Omental fat pad (tissue), 4 donors: ENCODE data around the gene ZDHHC14. TPM values are rescaled to one million over a fixed set of nuclear protein-coding genes. Genes with fewer than 3 reads are reported as not detected.

Experiments
- ATAC-seq: fragments of 150-250 bp; one replicate; pipeline ENCODE4 v1.9.1; 2016; ENCODE audit warnings: mild to moderate bottlenecking, moderate library complexity; ENCODE audit not compliant: low FRiP score
- DNase-seq: peaks from one replicate; pipeline ENCODE4 v3.0.0-alpha.2; 2019; ENCODE audit warnings: low spot score
- CTCF ChIP-seq, 3 donors: fragments of 450-650 bp; IDR thresholded peaks; one replicate each; pipeline ENCODE4 v1.5.1; 2016 to 2017; ENCODE audit warnings: antibody characterized with exemption in 3 of 3, mild to moderate bottlenecking in 3 of 3, moderate library complexity in 2 of 3
- total RNA-seq, 4 donors: library from RNA; depleted of rRNA; stranded (reverse); fragments of >200 nt; gene quantifications; one replicate each; pipeline ENCODE4 v1.1.0, GENCODE V29; 2016

The ZDHHC14 gene
- total RNA-seq, 4 donors from 2014 or later: 5.6 to 13.7 (median 6.9) TPM

- DNase-seq (no peak), ATAC-seq (no peak)
- no peak for TF ChIP-seq CTCF (IDR thresholded peaks at IDR 0.05)
These were observed 102.8 kb downstream of the ZDHHC14 start for GRCh38 chr6:157483770-157484169.

- no peak for ATAC-seq
- DNase-seq: no peak
- no peak for TF ChIP-seq CTCF (IDR thresholded peaks at IDR 0.05)
These were observed 103.2 kb downstream of the ZDHHC14 start for GRCh38 chr6:157484181-157484580.

GRCh38 chr6:157486572-157486971, 105.6 kb downstream of the ZDHHC14 start:
- no peak for TF ChIP-seq CTCF (IDR thresholded peaks at IDR 0.05)
- no peak for DNase-seq
- no peak for ATAC-seq

GRCh38 chr6:157487110-157487773, 106.3 kb downstream of the ZDHHC14 start:
- TF ChIP-seq CTCF (IDR thresholded peaks at IDR 0.05): no peak
- DNase-seq (no peak), ATAC-seq (no peak)

GRCh38 chr6:157488058-157488457, 107.1 kb downstream of the ZDHHC14 start:
- no peak for ATAC-seq
- DNase-seq: no peak
- no peak for TF ChIP-seq CTCF (IDR thresholded peaks at IDR 0.05)

GRCh38 chr6:157488716-157489118, 107.7 kb downstream of the ZDHHC14 start:
- ATAC-seq: no peak
- no peak for TF ChIP-seq CTCF (IDR thresholded peaks at IDR 0.05)
- DNase-seq: no peak

- no peak for DNase-seq
- TF ChIP-seq CTCF (IDR thresholded peaks at IDR 0.05): no peak
- ATAC-seq: no peak
These were observed 109.8 kb downstream of the ZDHHC14 start for GRCh38 chr6:157490611-157491269.
